Retina (tissue), 1 donor: ENCODE results near the gene COL23A1.

Source experiments
- DNase-seq: peaks from one replicate; pipeline ENCODE4 v3.0.0-alpha.2; 2016

Gene COL23A1

GRCh38 chr5:178590141-178590923 is at the start of gene COL23A1:
COL23A1 (minus strand) TSS chr5:178590393.
- DNase-seq: peak; percentile 84

GRCh38 chr5:178637356-178638074 is 47.3 kb upstream of the COL23A1 start:
- no peak for DNase-seq

GRCh38 chr5:178632285-178632684 is 42.1 kb upstream of the COL23A1 start:
- DNase-seq: no peak

- DNase-seq: no peak
These were observed 40.8 kb upstream of the COL23A1 start for GRCh38 chr5:178630951-178631350.

GRCh38 chr5:178630475-178630930 is 40.3 kb upstream of the COL23A1 start:
- DNase-seq: no peak

GRCh38 chr5:178627259-178627598 is 37.0 kb upstream of the COL23A1 start:
- no peak for DNase-seq

- DNase-seq: peak; percentile 98
These were observed 36.5 kb upstream of the COL23A1 start, which contains the start of gene CLK4 for GRCh38 chr5:178626484-178627258. CLK4 (minus strand) TSS chr5:178627050; CDS start chr5:178623416, 3,634 bp downstream.

- DNase-seq: no peak
These were observed 35.7 kb upstream of the COL23A1 start for GRCh38 chr5:178625679-178626483.

GRCh38 chr5:178624631-178625546 is 34.7 kb upstream of the COL23A1 start:
- peak; percentile 25 for DNase-seq

GRCh38 chr5:178622679-178623247 is 32.6 kb upstream of the COL23A1 start:
- no peak for DNase-seq

- DNase-seq: no peak
These were observed 29.2 kb upstream of the COL23A1 start for GRCh38 chr5:178619390-178619789.

GRCh38 chr5:178612299-178612698 is 22.1 kb upstream of the COL23A1 start:
- no peak for DNase-seq

GRCh38 chr5:178606269-178606668 is 16.1 kb upstream of the COL23A1 start:
- no peak for DNase-seq

GRCh38 chr5:178605788-178606187 is 15.6 kb upstream of the COL23A1 start:
- DNase-seq: no peak

GRCh38 chr5:178602752-178603151 is 12.6 kb upstream of the COL23A1 start:
- DNase-seq: no peak

- no peak for DNase-seq
These were observed 5.6 kb upstream of the COL23A1 start for GRCh38 chr5:178595750-178596149.

GRCh38 chr5:178595150-178595549 is 5.0 kb upstream of the COL23A1 start:
- no peak for DNase-seq

- no peak for DNase-seq
These were observed 781 bp upstream of the COL23A1 start for GRCh38 chr5:178590924-178591423.

- peak; percentile 65 for DNase-seq
These were observed 733 bp downstream of the COL23A1 start for GRCh38 chr5:178589180-178590140.

- no peak for DNase-seq
These were observed 1.4 kb downstream of the COL23A1 start for GRCh38 chr5:178588769-178589168.
